Activated CD4-positive, alpha-beta T cell treated with anti-CD3 and anti-CD28 coated beads, Interleukin-10, Interleukin-2, amounts not matched to agents 100 ng/mL and 50 ng/mL, durations not matched to agents 16 hours and 8 hours (primary cell): ENCODE data around the gene TJP2.

Experiments
- DNase-seq: peaks from one replicate; pipeline ENCODE4 v3.0.0-alpha.2; 2020

TJP2 gene

DNA sequence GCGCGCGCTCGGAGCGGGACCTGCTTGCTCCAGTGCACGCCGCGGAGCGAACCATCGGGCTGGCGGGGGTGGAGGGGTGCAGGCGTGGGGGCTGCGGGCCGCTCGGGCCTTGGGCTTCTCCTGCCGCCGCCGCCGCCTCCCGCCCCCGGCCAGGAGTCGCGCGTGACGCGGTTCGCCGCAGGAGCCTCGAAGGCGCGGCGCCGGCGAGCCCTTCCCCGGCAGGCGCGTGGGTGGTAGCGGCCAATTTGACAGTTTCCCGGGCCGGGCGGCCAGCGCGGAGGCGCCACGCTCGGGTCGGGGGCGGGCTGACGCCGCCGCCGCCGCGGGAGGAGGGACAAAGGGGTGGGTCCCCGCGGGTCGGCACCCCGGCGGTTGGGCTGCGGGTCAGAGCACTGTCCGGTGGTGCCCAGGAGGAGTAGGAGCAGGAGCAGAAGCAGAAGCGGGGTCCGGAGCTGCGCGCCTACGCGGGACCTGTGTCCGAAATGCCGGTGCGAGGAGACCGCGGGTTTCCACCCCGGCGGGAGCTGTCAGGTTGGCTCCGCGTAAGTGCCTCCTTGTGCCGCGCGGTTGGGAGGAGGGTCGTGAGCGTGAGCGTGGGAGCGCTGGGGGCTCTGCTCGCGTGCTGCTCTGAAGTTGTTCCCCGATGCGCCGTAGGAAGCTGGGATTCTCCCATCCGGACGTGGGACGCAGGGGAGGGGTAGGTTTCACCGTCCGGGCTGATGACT is at the start of gene TJP2:
Gene TJP2 (plus strand): TSS at position 387 of the 725 bp plus-strand sequence. CDS start 96 bp downstream, at position 483.
- DNase-seq = peak; percentile 71

DNA sequence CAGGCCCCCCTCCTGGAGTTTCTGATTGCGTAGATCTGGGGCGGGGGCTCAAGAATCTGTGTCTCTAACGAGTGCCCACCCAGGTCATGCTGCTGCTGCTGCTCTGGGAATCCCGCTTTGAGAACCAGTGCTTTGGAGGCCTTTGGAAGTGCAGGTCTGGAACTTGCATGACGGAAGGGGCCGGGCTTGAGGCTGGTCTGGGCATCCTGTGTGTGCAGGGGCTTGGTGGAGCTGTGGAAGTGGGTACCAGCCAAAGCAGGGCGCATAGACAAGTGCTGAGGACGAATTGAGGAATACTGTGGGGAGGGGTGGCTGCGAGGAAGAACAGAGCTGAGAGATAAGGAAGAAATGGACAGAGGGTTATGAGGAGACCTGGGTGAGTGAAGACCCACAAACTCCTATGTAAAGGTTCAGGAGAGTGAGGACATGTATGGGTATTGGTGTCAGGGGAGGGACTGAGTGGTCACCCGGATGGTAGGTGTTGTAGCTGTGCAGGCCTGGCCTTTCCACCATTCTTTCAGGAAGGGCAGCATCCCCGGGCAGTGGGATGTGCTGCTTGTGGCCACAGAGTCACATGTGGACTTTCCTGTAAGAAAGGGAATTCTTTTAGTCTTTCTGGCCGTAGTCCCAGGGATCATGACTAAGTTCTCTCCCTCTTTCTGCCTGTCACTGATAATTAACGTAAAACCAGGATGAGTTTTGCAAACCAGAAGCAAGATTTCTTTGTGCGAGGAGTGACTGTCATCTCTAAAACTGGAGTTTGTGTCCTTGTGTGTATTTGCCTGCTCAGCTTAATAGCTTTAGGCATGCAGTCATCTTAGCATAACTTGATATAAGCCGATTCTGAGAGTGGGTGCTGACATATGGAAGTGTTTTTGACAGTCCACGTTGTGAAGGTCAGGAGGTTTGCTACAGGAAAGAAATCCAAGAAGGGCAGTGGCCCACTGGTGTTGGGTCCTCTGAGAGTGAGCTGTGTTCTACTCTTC is 43.3 kb upstream of the TJP2 start:
- DNase-seq = no peak

DNA sequence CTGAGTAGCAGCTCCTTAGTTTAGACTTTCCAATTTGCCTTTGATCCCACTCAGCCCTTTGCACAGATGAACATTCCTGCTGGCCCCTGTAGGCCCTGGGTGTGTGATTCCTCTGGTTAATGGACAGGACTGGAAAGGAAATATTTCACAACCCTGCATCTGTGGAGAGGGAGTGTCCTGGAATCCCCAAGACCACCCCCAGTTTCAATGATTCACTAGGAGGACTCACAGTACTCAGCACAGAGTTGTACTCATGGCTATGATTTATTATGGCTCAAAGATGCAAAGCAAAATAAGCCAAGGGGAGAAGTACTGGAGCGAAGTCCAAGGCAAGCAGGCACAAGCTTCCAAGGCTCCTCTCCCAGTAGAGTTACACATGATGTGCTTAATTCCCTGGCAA is 42.4 kb upstream of the TJP2 start:
- no peak for DNase-seq

DNA sequence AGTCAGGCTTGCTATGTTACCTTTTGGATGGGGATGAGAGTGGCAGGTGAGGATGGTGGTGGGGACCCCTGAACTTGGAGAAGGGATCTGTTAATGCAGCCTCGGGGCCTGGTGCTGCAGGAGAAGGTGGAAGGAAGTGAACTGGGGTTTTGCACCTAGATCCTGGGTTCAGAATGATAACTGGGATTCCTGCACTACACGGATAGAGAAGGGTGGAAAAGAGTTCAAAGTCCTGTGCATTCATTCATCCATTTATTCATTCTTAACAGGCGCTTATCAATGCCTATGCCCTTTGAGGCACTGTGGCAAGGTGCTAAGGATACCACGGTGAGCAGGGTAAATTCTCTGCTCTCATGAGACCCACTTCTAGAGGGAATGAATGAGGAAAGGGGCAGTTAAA is 41.7 kb upstream of the TJP2 start:
- no peak for DNase-seq

- DNase-seq = no peak
Measured at GRCh38 chr9:69134412-69134811, 39.7 kb upstream of the TJP2 start.

DNA sequence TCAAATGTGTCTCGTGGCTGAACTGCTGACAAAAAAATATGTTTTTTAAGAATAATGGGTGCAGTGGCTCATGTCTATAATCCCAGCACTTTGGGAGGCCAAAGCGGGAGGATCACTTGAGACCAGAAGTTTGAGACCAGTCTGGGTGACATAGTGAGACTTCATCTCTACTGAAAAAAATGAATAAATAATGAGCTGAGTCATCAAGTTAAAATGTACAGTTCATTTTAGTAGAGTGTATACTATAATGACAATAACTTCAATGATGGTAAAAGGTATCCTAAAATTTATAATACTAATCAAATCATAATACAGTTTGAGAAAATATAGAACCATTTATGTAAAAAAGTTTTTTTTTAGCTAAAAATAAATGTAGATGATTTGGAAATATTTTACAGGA is 37.9 kb upstream of the TJP2 start:
- no peak for DNase-seq

- DNase-seq = no peak
Measured at GRCh38 chr9:69136779-69137178, 37.3 kb upstream of the TJP2 start.

DNA sequence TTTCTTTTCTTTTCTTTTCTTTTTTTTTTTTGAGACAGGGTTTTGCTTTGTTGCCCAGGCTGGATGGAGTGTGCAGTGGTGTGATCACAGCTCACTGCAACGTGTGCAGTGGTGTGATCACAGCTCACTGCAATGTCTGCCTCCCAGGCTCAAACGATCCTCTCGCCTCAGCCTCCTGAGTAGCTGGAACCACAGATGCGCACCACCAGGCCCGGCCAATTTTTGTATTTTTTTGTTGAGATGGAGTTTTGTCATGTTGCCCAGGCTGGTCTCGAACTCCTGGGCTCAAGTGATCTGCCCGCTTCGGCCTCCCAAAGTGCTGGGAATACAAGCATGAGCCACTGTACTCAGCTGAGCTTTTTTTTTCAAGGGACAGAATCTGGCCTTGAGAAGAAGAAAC is 36.8 kb upstream of the TJP2 start:
- DNase-seq = no peak

GRCh38 chr9:69139596-69139995 is 34.5 kb upstream of the TJP2 start:
- DNase-seq = no peak

DNA sequence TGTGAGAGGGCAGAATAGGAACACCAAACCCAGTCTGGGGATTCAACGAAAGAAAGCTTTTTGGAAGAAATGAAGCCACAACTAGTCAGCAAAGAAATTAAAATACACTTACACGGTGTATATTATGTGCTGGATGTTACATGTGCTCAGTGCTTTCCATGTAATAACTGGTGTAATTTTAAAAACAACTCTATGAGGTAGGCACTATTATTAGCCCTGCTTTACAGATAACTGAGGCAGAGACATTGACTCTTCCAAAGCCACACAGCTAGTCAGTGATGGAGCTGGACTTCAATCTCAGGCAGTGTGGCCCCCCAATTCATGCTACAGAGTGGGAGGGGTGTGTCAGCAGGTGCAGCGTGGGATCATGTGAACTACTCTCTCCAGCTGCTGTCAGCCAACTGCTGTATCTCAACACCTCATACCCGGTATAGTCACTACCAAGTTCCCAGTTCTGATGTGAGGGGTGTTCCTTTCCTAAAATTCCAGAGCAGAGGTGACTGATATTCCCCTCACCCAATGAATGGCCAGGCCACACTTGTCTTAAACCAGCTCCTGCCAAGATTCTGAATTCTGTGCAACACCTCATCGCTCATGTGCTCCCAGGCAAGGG is 33.8 kb upstream of the TJP2 start:
- no peak for DNase-seq

DNA sequence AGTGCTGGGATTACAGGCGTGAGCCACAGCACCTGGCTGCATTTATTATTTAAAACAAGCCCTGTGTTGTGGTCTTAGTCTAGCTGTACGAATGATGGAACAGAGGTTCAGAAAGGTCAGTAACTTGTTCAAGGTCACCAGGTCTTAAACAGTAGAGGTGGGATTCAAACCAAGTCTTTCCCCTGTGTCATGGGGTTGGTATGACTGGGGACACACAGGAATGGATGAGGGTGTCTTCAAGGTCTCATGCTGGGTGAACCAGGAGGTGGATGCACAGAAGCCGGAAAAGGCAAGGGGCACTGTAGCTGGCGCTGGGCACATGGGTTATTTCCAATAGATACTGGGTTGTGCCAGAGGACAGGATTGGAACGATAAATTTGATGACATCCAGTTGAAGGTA is 32.2 kb upstream of the TJP2 start:
- no peak for DNase-seq

DNA sequence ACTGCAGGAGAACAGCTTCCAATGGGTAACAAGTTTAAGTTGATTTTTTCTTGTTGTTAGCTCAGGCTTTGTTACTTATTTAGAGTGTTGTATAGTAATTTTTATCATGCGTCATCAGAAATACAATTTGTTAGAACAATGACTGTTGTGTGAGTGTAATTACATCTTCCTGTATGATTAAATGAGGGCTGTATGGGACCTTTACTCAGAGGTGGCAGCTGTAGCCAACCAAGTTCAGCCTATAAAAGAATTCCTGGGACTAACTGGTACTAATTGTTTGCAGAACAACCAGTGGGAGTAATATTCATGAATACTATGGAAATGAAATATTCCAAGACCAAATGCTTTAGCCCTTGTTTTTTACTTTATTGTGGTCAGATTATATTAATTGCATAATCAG is 30.8 kb upstream of the TJP2 start:
- no peak for DNase-seq

GRCh38 chr9:69145144-69145715 is 28.8 kb upstream of the TJP2 start:
- DNase-seq = no peak

DNA sequence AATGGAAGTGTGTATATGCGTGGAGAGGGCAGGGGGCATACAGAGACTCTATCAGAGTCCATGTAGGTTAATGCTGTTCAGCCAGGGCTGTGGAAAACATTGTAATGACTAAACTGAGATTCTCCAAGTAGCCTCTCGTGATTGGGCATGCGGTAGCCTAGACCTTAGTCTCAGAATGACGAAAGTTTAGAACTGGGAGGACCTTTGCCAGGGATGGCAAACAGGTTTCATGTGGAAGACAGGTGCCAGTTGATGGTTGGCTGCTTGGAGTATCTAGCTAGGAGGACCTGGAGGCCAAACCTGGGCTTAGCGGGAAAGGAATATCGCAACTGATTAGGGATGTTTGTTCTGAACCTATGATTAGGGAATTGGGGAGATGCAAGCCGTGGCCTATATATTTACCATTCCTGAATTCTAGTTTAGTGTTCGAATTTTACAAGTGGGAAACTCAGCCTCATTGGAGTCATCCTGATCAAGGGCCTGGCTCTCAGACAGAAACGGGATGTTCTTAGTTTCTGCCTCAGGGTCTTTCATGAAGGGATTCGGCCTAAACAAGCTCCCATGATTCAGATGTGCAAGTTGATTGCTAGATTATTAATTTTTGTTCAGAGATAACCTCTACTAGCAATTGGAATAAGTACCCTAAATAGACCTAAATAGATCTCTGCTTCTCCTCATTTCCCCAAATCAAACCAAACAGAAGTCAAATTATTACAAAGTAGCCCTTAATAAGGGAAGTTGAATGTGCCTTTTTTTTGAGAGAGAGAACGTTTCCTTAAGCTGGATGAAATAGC is 26.8 kb upstream of the TJP2 start:
- DNase-seq = no peak

DNA sequence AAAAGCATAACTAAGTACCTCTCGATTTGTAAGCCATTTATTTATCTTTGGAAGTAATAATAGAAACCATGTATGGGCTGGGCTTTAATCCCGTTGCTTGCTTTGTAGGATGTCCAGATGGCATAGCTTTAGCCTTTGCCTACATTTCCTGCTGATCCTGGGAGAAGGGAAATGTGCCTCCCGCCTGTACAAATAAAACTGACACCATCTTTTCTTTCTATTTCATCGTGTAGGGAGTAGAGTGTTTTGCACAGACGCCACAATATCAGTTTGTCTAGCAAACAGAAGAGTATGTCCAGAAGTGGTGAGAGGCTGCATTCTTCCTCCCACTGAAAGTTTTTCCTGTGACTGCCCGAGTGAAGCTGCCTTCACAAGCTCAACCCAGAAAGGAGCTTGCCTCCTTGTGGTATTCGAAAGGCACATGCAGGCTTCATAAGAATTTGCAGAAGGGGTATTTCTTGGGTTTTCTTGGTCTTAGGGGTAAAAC is 24.7 kb upstream of the TJP2 start:
- DNase-seq = no peak

- DNase-seq = no peak
Measured at GRCh38 chr9:69151506-69151905, 22.6 kb upstream of the TJP2 start.

GRCh38 chr9:69153707-69154521 is 20.2 kb upstream of the TJP2 start:
- DNase-seq = no peak

- no peak for DNase-seq
Measured at GRCh38 chr9:69155341-69156030, 18.6 kb upstream of the TJP2 start.

- no peak for DNase-seq
Measured at GRCh38 chr9:69157751-69158466, 16.2 kb upstream of the TJP2 start.

GRCh38 chr9:69158471-69158870 is 15.6 kb upstream of the TJP2 start:
- DNase-seq = no peak
